Endothelial cell of umbilical vein (primary cell): ENCODE measurements around the gene INCENP. TPM values are rescaled to one million over a fixed set of nuclear protein-coding genes. Genes with fewer than 3 reads are reported as not detected.

Source experiments
- BruUV-seq: library from RNA; stranded (reverse); fragments of 400-500 nt; replicated peaks from 2 replicates; lab custom pipeline; 2021; lab: Mats Ljungman, UMichigan
- CTCF ChIA-PET: fragments of 300-600, 350-600 bp; sonication (Branson Sonifier 250); formaldehyde crosslinking; loops from one replicate; lab custom pipeline; 2021; ENCODE audit warnings: antibody characterized with exemption, inconsistent platforms; lab: Charles Lee
- POLR2A ChIA-PET: fragments of 300-600, 350-600 bp; sonication (Branson Sonifier 250); formaldehyde crosslinking; loops from one replicate; lab custom pipeline; 2021; ENCODE audit warnings: antibody characterized with exemption, inconsistent platforms; lab: Charles Lee
- DNase-seq: peaks from one replicate; pipeline ENCODE4 v3.0.0-alpha.2; 2011; ENCODE audit warnings: low read depth, low spot score
- FAIRE-seq: peaks from 2 replicates; lab custom pipeline; 2011; peaks lifted over from hg19 to GRCh38; lab: Jason Lieb, UNC
- H2AFZ ChIP-seq: 2 replicates; pipeline ENCODE4 v1.6.0; 2012; ENCODE audit warnings: low read depth, low read length, control low read depth, inconsistent platforms
- H3K27ac ChIP-seq: 2 replicates; pipeline ENCODE4 v1.5.1; 2011; ENCODE audit warnings: low read depth, mild to moderate bottlenecking, control low read depth, low read length, moderate library complexity; ENCODE audit not compliant: insufficient read depth
- H3K27me3 ChIP-seq, 2 experiments: 2 replicates each; pipeline versions ENCODE4 v1.6.0 to v1.6.1; 2011; ENCODE audit warnings: low read length in 2 of 2, mixed read lengths in 1 of 2; ENCODE audit not compliant: control insufficient read depth in 2 of 2, insufficient read depth in 2 of 2
- H3K36me3 ChIP-seq, 2 experiments: 2 replicates in 1 of 2; 3 replicates in 1 of 2; pipeline ENCODE4 v1.5.1; 2011; ENCODE audit warnings: low read length in 2 of 2, mild to moderate bottlenecking in 1 of 2, moderate library complexity in 1 of 2; ENCODE audit not compliant: control insufficient read depth in 2 of 2, insufficient read depth in 2 of 2; ENCODE audit errors: extremely low read depth in 1 of 2
- H3K4me1 ChIP-seq: 3 replicates; pipeline ENCODE4 v1.5.1; 2011; ENCODE audit warnings: mild to moderate bottlenecking, low read length; ENCODE audit not compliant: control insufficient read depth, insufficient read depth; ENCODE audit errors: extremely low read depth
- H3K4me2 ChIP-seq: 2 replicates; pipeline ENCODE4 v1.6.1; 2011; ENCODE audit warnings: low read length, control low read depth, mixed read lengths; ENCODE audit not compliant: insufficient read depth
- H3K4me3 ChIP-seq, 3 experiments: fragments of 200-600 bp in 1 of 3; sonication (generic), shearing (Covaris generic) in 1 of 3; replicated peaks in 1 of 3; 2 replicates each; pipeline ENCODE4 v1.5.1; 2011 to 2016; ENCODE audit warnings: control low read depth in 3 of 3, low read length in 3 of 3, mild to moderate bottlenecking in 2 of 3, inconsistent platforms in 1 of 3, low read depth in 1 of 3, moderate library complexity in 1 of 3; ENCODE audit not compliant: insufficient read depth in 1 of 3
- H3K79me2 ChIP-seq: 2 replicates; pipeline ENCODE4 v1.6.0; 2012; ENCODE audit warnings: low read length, inconsistent platforms; ENCODE audit not compliant: control insufficient read depth, insufficient read depth
- H3K9ac ChIP-seq: replicated peaks from 2 replicates; pipeline ENCODE3; 2011; ENCODE audit warnings: low read length, control low read depth; ENCODE audit not compliant: insufficient read depth; ENCODE audit errors: extremely low read depth
- H3K9me1 ChIP-seq: replicated peaks from 3 replicates; pipeline ENCODE4 v1.6.0; 2011; ENCODE audit warnings: mild to moderate bottlenecking, low read length; ENCODE audit not compliant: control insufficient read depth, insufficient read depth; ENCODE audit errors: extremely low read depth
- H3K9me3 ChIP-seq: replicated peaks from 2 replicates; pipeline ENCODE4 v1.5.1; 2012; ENCODE audit warnings: low read length, inconsistent platforms; ENCODE audit not compliant: control insufficient read depth, insufficient read depth
- H4K20me1 ChIP-seq: replicated peaks from 2 replicates; pipeline ENCODE3; 2011; ENCODE audit warnings: mild to moderate bottlenecking, low read length; ENCODE audit not compliant: control insufficient read depth, insufficient read depth; ENCODE audit errors: extremely low read depth
- EZH2 ChIP-seq: IDR thresholded peaks from 2 replicates; pipeline ENCODE4 v1.6.1; 2012; ENCODE audit warnings: borderline replicate concordance, low read depth, mild to moderate bottlenecking, moderate library complexity, low read length, inconsistent platforms; ENCODE audit not compliant: severe bottlenecking
- FOS ChIP-seq: IDR thresholded peaks from 2 replicates; pipeline ENCODE4 v1.6.1; 2011; ENCODE audit warnings: mild to moderate bottlenecking, low read length, moderate library complexity, borderline replicate concordance; ENCODE audit not compliant: insufficient read depth
- GATA2 ChIP-seq: IDR thresholded peaks from 2 replicates; pipeline ENCODE4 v1.7.0; 2011; ENCODE audit warnings: low read depth, mild to moderate bottlenecking, moderate library complexity, mixed read lengths, low read length; ENCODE audit not compliant: insufficient read length, insufficient read depth
- JUN ChIP-seq: IDR thresholded peaks from 2 replicates; pipeline ENCODE4 v1.6.1; 2011; ENCODE audit warnings: borderline replicate concordance, low read depth; ENCODE audit not compliant: insufficient read length, insufficient read depth
- POLR2A ChIP-seq: IDR thresholded peaks from 2 replicates; pipeline ENCODE4 v1.6.1; 2012; ENCODE audit warnings: low read depth, mild to moderate bottlenecking, control low read depth, low read length
- POLR2AphosphoS5 ChIP-seq: IDR thresholded peaks from 2 replicates; pipeline ENCODE4 v1.6.1; 2012; ENCODE audit warnings: low read depth, mild to moderate bottlenecking, control low read depth, low read length, moderate library complexity; ENCODE audit not compliant: insufficient read depth
- dilution Hi-C: fragments of 300-500 bp; cut with MboI; formaldehyde crosslinking; loops from one replicate; pipeline ENCODE4 v1.15.0; 2019; ENCODE audit warnings: low sequenced_read_pairs; ENCODE audit not compliant: extremely low pct_ligation_motif_present
- intact Hi-C: fragments of 100-400 bp; cut with micrococcal nuclease; formaldehyde crosslinking; loops from one replicate; pipeline ENCODE4 v1.10.0; 2022
- polyA plus RNA-seq, 4 experiments: library from polyadenylated mRNA; depleted of rRNA in 3 of 4; stranded (reverse) in 3 of 4; unstranded in 1 of 4; fragments of >200 nt; gene quantifications; 2 replicates each; pipeline versions ENCODE4 v1.2.1 to v1.2.3, GENCODE V29; 2011 to 2012; ENCODE audit warnings: missing spikeins in 1 of 4
- total RNA-seq: library from RNA; stranded (reverse); gene quantifications from 2 replicates; pipeline ENCODE4 v1.2.3, GENCODE V29; 2021
- TF ChIP-seq, protein P1 (sequence below): IDR thresholded peaks from 2 replicates; pipeline ENCODE4 v1.6.1; 2011; ENCODE audit not compliant: insufficient read depth, insufficient read length

Gene INCENP
- total and polyA plus RNA-seq, 2 donors (not counting 3 experiments of a cell fraction or from before 2014, with no cell fraction given) = 22.9 to 86.8 TPM

DNA sequence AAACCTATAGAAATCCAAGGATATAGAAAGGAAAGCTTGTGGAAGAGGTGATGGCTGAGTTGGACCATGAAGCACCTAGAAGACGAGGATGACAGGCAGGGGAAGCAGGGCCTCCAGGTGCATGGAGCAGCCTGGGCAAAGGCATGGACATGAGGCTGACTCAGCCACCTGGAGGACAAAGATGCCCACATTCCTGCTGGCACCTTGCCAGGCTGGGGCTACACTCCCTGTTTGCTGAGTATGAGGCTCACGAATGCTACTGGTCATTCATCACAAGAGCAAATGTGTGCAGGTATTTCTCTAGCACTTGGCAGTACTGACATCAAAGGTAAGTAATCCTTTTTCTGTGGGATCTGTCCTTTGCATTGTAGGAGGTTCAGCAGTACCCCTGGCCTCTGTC, 77.6 kb downstream of the INCENP start:
- H3K9me3 ChIP-seq = no peaks in the 10 kb centered on the region
- CTCF ChIA-PET = no interaction called here
- dilution Hi-C loops (no loop called here), intact Hi-C loops (no loop called here)
- H3K27ac ChIP-seq = no peak overlapping the region
- no peaks in the 10 kb centered on the region for H4K20me1 ChIP-seq
- DNase-seq (no peak), FAIRE-seq (no peak)
- no peaks in the 10 kb centered on the region for H3K79me2 ChIP-seq
- no peak overlapping the region for H3K4me3 ChIP-seq
- no peak overlapping the region for H3K4me2 ChIP-seq
- H3K9ac ChIP-seq = no peak overlapping the region
- no peaks in the 10 kb centered on the region for H3K36me3 ChIP-seq
- POLR2A ChIA-PET = no interaction called here
- no peaks in the 10 kb centered on the region for H3K4me1 ChIP-seq
- H3K9me1 ChIP-seq = no peaks in the 10 kb centered on the region
- no peak overlapping the region for H2AFZ ChIP-seq
- H3K27me3 ChIP-seq = peaks cover 10 to 20% of the 10 kb centered on the region in 2 experiments
- TF ChIP-seq POLR2AphosphoS5 (no peak), FOS (no peak), GATA2 (no peak), POLR2A (no peak), EZH2 (no peak), JUN (no peak)
- TF ChIP-seq, protein P1, sequence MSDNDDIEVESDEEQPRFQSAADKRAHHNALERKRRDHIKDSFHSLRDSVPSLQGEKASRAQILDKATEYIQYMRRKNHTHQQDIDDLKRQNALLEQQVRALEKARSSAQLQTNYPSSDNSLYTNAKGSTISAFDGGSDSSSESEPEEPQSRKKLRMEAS = no peak
- BruUV-seq = no TSS peak

Other genes starting within 250 kb of the INCENP start
- 204 and 216 TPM in 2 replicates for gene FADS3, start 232.5 kb upstream of the INCENP start, total RNA-seq
- 346 and 506 TPM in 2 replicates for gene FADS3, start 232.5 kb upstream of the INCENP start, polyA plus RNA-seq
- 1.2 and 3.6 TPM in 2 replicates for gene RAB3IL1, start 206.4 kb upstream of the INCENP start, total RNA-seq
- 1.8 and 2.9 TPM in 2 replicates for gene RAB3IL1, start 206.4 kb upstream of the INCENP start, polyA plus RNA-seq
- gene BEST1, start 173.7 kb upstream of the INCENP start, total RNA-seq = 0.21 TPM in 1 of 2 replicates, not detected in the other
- gene BEST1, start 173.7 kb upstream of the INCENP start, polyA plus RNA-seq = 0.04 and 0.05 TPM in 2 replicates
- gene FTH1, start 156.4 kb upstream of the INCENP start, total RNA-seq = 2,371 and 2,501 TPM in 2 replicates
- gene FTH1, start 156.4 kb upstream of the INCENP start, polyA plus RNA-seq = 1,123 and 1,177 TPM in 2 replicates
- not detected in 2 replicates for gene SCGB1D1, start 66.2 kb downstream of the INCENP start, total RNA-seq
- gene SCGB1D1, start 66.2 kb downstream of the INCENP start, polyA plus RNA-seq = not detected in 2 replicates
- not detected in 2 replicates for gene SCGB2A1, start 84.7 kb downstream of the INCENP start, total RNA-seq
- not detected in 2 replicates for gene SCGB2A1, start 84.7 kb downstream of the INCENP start, polyA plus RNA-seq
- not detected in 2 replicates for gene SCGB1D2, start 118.2 kb downstream of the INCENP start, total RNA-seq
- gene SCGB1D2, start 118.2 kb downstream of the INCENP start, polyA plus RNA-seq = not detected in 2 replicates
- not detected in 2 replicates for gene SCGB2A2, start 146.1 kb downstream of the INCENP start, total RNA-seq
- gene SCGB2A2, start 146.1 kb downstream of the INCENP start, polyA plus RNA-seq = not detected in 2 replicates
- gene SCGB1D4, start 175.1 kb downstream of the INCENP start, total RNA-seq = not detected in 2 replicates
- gene SCGB1D4, start 175.1 kb downstream of the INCENP start, polyA plus RNA-seq = not detected in 2 replicates
- gene ASRGL1, start 213.4 kb downstream of the INCENP start, total RNA-seq = 30.5 and 33.1 TPM in 2 replicates
- gene ASRGL1, start 213.4 kb downstream of the INCENP start, polyA plus RNA-seq = 23.7 and 36.0 TPM in 2 replicates